WI38 (cell line): ENCODE measurements around the gene NDUFAF2.

Experiments
- H3K4me3 ChIP-seq: 2 replicates; pipeline ENCODE4 v1.5.1; 2011; ENCODE audit warnings: low read depth, mild to moderate bottlenecking, control low read depth, low read length
- TF ChIP-seq, protein P1 (sequence below): IDR thresholded peaks from 2 replicates; pipeline ENCODE4 v1.5.1; 2012; ENCODE audit warnings: low read depth, mild to moderate bottlenecking, control low read depth, low read length

NDUFAF2 gene

DNA sequence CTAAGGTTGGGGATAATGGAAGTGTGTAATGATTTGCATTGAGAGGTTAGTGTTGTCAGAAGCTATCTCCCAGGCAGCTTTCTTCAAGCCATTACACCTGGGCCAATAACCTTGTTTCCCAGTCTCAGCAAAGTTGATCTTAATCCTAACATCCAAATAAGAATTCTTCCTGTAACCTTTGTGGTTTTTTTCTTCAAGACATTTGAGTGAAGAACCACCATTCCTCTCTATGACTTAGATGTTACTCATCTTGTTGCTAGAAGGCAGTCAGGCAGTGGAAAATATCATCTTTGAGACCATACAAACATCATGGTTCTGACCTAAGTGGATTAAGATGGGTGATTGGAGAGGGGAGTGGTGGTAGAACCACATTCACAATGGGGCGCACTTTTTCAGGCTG lies 103.5 kb downstream of the NDUFAF2 start:
- H3K4me3 ChIP-seq, result no peak overlapping the region
- TF ChIP-seq, protein P1, sequence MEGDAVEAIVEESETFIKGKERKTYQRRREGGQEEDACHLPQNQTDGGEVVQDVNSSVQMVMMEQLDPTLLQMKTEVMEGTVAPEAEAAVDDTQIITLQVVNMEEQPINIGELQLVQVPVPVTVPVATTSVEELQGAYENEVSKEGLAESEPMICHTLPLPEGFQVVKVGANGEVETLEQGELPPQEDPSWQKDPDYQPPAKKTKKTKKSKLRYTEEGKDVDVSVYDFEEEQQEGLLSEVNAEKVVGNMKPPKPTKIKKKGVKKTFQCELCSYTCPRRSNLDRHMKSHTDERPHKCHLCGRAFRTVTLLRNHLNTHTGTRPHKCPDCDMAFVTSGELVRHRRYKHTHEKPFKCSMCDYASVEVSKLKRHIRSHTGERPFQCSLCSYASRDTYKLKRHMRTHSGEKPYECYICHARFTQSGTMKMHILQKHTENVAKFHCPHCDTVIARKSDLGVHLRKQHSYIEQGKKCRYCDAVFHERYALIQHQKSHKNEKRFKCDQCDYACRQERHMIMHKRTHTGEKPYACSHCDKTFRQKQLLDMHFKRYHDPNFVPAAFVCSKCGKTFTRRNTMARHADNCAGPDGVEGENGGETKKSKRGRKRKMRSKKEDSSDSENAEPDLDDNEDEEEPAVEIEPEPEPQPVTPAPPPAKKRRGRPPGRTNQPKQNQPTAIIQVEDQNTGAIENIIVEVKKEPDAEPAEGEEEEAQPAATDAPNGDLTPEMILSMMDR, result no peak

DNA sequence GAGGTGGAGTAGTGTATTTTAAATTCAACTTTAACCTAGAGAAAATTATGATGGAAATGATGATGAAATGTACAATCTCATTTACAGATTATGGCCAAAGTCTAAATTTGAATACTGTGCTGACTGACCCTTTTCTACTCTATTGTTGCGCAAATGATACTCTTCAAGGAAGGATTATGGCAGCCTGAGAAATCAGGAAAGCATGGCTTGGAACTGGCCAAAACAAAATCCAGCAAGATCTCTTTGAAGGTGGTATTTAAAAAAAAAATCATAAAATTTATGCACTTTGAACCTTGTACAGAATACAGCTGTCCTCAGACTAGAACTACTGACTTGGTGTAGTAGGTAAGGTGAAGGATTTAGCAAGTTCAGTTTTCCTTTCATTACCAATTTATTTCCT lies 105.3 kb downstream of the NDUFAF2 start:
- H3K4me3 ChIP-seq, result no peak overlapping the region
- TF ChIP-seq, protein P1, result no peak

DNA sequence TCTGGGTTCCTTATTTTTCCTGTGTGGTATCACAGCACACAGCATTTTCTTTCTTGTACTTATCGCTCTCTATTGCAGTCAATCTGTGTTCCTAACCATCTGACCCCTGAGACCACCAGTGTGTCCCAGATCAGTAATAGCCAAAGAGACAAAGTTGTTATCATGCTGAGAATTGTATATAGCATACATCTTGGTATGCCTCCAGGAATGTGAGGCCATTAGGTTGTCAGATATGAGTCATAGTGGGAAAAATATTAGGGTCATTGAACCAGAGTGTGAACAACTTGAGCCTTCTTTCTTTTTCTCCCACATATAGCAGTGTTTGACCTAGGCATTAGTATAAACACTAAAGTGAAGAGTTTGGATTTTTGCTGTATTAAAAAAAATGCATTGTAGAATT lies 106.3 kb downstream of the NDUFAF2 start:
- H3K4me3 ChIP-seq, result no peak overlapping the region
- TF ChIP-seq, protein P1, result no peak

DNA sequence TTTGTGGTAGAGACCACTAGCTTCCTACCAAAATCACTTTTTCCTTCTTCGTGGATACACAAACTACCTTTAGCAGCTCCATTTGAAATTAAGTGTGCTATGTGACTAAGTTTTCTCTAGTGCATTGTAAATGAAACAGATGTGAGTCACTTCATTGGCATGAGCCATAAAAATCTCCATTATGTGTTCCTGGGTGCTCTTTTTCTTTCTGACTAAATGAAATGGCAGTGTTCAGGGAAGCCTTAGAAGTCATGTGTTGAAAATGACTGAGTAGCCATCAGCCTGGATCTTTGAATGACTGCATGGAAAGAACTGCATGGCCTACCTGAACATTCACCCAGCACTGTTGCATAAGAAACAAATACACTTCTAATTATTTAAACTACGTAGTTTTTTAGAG lies 107.9 kb downstream of the NDUFAF2 start:
- TF ChIP-seq, protein P1, result no peak
- H3K4me3 ChIP-seq, result no peak overlapping the region

DNA sequence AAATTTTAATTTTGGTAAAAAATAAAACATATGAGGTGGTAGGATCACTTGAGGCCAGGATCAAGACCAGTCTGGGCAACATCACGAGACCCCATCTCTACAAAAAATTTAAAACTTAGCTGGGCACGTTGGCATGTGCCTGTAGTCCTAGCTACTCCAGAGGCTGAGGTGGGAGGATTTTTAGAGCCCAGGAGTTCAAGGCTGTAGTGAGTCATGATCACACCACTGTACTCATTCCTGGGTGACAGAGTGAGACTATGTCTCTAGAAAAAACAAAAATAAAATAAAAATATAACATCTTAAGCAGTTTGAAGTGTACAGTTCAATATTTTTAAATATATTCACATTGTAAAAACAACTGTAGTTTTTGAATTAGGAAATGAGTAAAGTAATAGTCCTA lies 108.9 kb downstream of the NDUFAF2 start:
- H3K4me3 ChIP-seq, result no peak overlapping the region
- TF ChIP-seq, protein P1, result no peak

DNA sequence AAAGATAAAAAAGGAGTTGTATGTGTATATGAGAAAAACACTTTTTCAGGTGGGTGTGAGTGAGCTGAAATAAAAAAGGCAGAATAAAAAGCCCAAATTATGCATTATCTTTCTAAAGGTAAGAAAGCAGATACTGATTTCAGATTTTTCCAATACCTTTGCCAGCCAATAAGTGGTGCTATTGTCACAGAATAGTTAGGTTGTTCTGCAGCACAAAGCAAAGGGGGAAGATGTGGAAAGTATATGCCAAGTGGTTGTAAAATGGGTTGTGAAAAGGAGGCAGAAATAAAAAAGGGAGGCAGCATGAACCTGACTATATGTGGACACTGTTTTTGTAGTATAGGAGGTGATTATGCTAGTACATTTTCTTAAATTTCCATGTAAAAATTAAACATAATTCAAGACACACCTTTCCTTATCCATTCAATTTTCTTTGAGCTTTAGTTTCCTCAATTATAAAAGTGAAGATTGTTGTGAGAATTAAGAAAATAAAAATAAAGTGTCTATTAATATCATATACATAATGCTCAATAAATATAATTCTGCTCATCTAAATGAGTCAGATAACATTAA lies 110.5 kb downstream of the NDUFAF2 start:
- H3K4me3 ChIP-seq, result no peak overlapping the region
- TF ChIP-seq, protein P1, result peak; percentile 44

DNA sequence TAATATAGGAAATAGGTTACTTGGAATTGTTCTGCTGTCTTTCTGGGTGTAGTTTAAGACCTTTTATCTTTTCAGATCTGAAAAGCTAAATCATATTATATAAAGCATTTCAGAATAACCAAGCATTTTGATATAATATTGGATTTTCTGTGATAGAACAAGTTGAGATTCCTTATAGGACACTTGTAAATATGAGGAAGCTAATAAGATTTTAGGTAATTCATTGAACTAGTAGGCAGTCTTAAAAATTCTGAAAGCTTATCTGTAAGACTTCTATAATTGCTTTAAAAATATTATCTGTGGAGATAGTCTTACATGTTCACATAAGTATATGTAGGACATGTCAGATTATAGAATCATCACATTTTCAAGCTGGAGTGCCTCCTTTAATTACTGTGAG lies 114.5 kb downstream of the NDUFAF2 start:
- TF ChIP-seq, protein P1, result no peak
- H3K4me3 ChIP-seq, result no peak overlapping the region
